ENCODE results near the gene ELMO1.

- TF ChIP-seq CTCF (IDR thresholded peaks at IDR 0.05) (no peak), EP300 (IDR thresholded peaks at IDR 0.05; ENCODE audit: low read depth) (no peak), POLR2A (IDR thresholded peaks at IDR 0.05) (no peak), POLR2AphosphoS5 (IDR thresholded peaks at IDR 0.05) (no peak)
These were observed 82.2 kb downstream of the ELMO1 start for GRCh38 chr7:37366445-37366844.

Measured in transverse colon (tissue), 4 donors.